GM18909 (cell line): ENCODE measurements around the gene GPC5.

ENCODE experiments used
- ATAC-seq: cut with Tn5 transposase; IDR thresholded peaks from one replicate; pipeline ENCODE4 v1.9.1; 2021; ENCODE audit warnings: mild to moderate bottlenecking; ENCODE audit not compliant: unreplicated experiment, poor library complexity

GPC5 gene

DNA sequence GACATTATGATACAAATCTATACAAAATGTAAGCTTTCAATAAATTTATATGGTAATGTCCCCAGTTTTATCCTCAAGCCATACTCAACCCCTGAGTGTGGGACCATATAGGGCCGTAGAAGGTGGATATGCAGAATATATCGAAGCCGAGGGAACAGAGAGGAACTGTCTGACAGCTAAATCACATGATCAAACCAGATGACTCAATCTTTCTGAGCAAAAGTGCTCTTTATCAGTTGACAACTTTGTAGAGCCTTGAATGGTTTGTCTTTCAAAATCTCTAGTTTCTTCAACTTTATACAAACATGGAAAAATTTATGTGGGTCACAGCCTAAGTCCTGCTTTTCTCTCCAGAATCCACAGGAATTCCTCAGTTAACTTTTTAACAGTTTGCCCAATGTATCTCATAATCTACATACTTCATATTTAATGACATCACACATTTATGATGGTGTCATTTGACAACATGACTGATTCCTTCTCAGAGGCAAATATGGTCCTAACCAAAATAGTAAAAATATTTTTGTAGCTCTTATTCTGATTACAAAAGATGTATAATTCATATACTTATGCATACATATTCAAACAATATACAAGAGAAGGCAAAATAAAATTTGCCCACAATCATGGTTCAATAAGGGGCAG is 1155.2 kb downstream of the GPC5 start:
- ATAC-seq = no peak

DNA sequence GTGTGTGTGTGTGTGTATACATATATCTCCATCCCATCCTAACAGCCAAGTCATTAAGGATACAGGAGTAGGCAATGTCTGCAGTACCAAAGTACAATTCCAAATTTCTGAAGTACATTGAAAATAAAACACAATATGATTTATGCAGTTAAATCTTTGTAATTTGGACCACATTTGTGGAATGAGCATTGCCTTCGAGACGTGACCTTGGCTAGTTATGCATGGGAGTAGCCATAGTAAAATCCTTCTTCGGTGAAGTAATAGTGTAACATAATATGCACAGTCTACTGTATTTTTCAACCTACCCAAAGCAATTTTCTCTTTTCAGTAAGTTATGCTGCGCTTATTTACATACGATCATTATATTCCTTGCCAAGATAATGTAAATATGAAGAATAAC is 1162.5 kb downstream of the GPC5 start:
- no peak for ATAC-seq

GRCh38 chr13:92564942-92565341 is 1166.5 kb downstream of the GPC5 start:
- no peak for ATAC-seq

DNA sequence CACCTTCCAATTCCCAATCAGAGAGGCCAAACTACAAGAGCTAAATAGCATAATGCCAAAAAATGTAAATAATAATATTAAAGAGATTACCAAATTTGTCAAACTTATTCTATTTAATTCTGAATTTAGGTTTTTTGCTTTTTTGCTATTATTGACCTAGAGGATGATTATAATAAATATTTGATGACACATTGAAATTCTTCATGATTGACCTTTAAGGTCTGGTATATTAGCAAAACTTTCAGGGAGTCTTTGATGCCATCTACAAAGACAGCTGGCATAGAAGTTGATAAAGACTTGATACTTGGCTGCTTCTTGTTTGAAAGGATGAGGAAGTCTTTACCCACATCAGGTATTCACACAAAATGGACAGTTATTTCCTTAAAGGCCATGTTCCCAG is 1168.3 kb downstream of the GPC5 start:
- no peak for ATAC-seq

- no peak for ATAC-seq
Measured at GRCh38 chr13:92572190-92572589, 1173.8 kb downstream of the GPC5 start.

- ATAC-seq = no peak
Measured at GRCh38 chr13:92573467-92574057, 1175.1 kb downstream of the GPC5 start.

DNA sequence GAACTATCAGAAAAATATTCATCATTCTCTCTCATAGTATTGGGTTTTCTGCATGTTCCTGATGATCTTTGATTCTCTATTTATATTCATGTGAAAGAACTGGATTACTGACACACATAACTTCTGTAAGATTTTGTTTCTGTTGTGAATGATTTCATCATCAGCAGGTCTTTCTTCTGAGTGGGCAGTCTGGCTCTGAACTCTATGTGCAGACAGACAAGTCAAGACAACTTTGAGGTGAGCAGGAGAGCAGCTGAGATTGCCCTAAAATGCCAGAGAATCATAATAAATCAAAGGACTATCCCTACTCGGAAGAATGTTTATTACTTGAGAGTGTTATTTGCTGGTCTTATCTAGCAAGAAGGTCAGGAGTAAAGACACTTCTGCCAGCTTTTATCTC is 1176.1 kb downstream of the GPC5 start:
- ATAC-seq = no peak

DNA sequence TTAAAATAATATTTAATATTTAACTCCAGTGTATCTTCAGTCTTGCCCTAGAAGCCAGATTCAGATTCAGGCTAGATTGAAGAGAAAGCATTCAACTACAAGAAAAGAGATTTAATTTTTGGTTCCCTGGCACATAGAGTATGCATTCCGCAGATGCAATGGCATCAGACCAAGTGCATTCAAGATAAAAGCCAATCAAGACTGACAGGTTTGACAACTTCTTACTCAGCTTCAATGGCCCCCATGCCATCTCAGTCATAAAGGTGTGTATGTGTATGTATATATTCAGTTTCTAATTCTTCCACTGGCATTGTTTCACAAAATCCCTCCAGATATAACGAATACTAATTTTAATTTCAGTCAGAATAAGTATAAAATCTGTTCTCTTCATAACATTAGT is 1177.4 kb downstream of the GPC5 start:
- ATAC-seq = no peak

GRCh38 chr13:92578358-92578757 is 1179.9 kb downstream of the GPC5 start:
- ATAC-seq = no peak

DNA sequence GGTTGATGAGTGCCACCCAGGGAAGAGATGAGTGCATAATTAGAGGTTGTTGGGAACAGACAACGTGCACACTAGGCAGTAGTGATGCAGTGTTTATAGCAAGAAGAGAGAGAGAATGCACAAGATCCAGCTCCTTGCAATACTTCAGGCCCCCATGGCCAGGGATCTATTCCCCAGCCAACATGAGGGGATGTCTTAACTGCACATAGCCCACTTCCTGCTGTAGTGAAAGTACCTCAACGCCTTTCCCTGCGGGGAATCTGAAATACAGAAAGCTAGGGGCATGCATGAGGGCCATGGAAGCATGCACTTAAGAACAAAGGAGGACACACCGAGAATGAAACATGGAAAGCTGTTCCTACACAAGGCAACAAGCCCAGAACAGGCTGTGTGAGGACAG is 1191.5 kb downstream of the GPC5 start:
- ATAC-seq = no peak

- no peak for ATAC-seq
Measured at GRCh38 chr13:92590503-92590908, 1192.1 kb downstream of the GPC5 start.

GRCh38 chr13:92591117-92591516 is 1192.7 kb downstream of the GPC5 start:
- no peak for ATAC-seq

DNA sequence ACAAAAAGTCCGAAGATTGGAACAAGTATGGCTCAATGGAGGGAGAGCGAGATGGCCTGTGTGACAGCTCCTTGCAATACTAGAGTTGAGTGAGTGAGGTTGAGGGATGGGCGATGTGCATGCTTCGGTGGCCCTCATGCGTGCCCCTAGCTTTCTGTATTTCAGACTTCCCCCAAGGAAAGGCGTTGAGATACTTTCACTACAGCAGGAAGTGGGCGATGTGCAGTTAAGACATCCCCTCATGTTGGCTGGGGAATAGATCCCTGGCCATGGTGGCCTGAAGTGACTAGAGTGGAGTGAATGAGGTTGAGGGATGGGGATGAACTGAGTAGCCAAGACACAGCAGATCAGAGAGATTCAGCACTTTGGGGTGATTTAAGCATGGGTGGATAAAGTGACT is 1194.3 kb downstream of the GPC5 start:
- ATAC-seq = no peak

DNA sequence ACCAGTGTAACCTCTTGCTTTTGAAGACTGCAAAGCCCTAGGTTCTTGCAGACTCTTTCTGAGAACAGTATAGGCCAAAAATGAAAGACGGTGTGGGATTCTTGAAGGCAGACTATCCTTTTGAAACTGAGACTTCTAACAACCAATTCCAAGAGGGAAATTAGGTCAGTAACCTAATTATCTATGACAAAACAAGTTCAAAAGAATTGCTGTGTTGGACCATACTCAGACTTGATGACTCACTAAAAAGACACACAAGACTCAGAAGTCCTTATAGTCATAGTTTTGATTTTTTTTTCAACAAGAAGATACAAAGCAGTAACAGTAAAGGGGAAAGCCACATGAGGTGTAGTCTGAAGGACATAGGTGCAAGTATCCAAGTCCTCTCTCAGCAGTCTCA is 1204.1 kb downstream of the GPC5 start:
- ATAC-seq = no peak

DNA sequence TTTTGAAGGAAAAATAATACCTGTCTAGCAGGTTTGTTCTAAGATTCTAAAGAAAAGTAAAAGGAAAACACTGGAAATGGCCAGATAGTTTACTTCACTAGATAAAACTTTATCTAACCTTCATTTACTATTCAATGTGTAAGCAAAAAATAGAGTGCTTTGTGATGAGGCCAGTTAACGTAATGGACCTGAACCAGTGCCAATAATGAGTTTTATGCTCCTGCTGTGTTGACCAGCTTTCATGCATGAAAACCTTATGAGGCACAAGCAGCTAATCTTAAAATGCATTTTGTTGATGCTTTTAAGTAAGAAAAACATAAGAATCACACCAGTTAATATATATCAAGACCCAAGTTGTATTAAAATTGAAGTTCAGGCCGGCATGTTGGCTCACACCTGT is 1211.0 kb downstream of the GPC5 start:
- no peak for ATAC-seq

- ATAC-seq = no peak
Measured at GRCh38 chr13:92612892-92613291, 1214.5 kb downstream of the GPC5 start.

DNA sequence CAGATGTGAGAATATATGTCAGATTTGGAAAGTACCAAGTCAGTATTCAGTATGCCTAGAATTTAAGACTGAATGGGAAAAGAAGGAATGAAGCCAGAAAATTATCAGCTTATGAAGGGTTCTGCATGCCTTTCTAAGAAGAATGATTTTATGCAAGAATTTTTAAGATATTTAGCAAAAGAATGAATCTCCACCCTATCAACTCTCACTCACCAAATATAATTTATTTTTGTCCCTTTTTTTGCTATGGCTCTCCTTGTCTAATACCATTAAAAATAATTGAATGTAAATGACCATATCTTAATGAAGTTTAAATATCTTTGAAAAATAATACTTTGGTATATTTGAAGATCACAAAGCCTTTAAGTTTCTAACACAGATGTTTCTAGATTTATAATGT is 1215.5 kb downstream of the GPC5 start:
- no peak for ATAC-seq

- ATAC-seq = no peak
Measured at GRCh38 chr13:92621985-92622384, 1223.6 kb downstream of the GPC5 start.

DNA sequence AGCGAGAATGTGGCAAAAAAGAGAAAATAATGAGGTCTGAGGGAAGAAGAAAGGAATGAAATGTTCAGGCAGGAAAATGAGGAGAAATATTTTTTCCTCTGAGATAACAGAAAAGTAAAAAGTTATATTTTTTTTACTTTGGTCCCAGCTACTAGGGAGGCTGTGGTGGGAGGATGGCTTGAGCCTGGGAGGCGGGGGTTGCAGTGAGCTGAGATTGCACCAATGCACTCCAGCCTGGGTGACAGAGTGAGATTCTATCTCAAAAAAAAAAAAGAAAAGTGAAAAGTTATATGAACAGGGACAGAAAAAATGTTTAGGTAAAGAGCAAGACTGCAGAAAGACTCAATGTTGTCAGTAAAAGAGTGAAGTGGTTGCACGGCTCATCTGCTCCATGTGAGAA is 1224.5 kb downstream of the GPC5 start:
- no peak for ATAC-seq

DNA sequence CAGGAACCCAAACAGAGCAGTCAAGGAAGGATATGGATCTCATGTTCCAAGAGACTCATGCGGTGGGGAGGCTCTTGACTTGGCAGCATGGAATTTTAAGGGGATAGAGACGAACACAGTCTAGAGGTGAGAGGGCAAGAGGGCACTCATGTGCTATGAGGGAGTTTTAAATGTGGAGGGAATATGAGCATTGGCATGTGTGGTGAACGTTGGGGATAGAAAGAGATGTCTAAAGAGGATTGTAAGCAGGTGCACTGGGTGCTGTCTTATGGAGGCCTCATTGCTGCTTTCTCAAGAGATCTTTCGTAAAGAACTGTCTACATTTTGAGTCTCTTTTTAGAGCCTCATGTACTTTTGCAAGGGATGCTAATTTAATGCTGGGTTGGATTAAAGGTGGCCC is 1227.9 kb downstream of the GPC5 start:
- no peak for ATAC-seq

- no peak for ATAC-seq
Measured at GRCh38 chr13:92640936-92641335, 1242.5 kb downstream of the GPC5 start.

GRCh38 chr13:92649140-92649813 is 1250.9 kb downstream of the GPC5 start:
- ATAC-seq = no peak
